Activated effector memory CD4-positive, alpha-beta T cell treated with Interleukin-2 at 50 U/mL for 16 hours (primary cell): ENCODE results near the gene EMID1.

ENCODE experiments used
- DNase-seq: peaks from one replicate; pipeline ENCODE4 v3.0.0-alpha.2; 2020

The EMID1 gene

DNA sequence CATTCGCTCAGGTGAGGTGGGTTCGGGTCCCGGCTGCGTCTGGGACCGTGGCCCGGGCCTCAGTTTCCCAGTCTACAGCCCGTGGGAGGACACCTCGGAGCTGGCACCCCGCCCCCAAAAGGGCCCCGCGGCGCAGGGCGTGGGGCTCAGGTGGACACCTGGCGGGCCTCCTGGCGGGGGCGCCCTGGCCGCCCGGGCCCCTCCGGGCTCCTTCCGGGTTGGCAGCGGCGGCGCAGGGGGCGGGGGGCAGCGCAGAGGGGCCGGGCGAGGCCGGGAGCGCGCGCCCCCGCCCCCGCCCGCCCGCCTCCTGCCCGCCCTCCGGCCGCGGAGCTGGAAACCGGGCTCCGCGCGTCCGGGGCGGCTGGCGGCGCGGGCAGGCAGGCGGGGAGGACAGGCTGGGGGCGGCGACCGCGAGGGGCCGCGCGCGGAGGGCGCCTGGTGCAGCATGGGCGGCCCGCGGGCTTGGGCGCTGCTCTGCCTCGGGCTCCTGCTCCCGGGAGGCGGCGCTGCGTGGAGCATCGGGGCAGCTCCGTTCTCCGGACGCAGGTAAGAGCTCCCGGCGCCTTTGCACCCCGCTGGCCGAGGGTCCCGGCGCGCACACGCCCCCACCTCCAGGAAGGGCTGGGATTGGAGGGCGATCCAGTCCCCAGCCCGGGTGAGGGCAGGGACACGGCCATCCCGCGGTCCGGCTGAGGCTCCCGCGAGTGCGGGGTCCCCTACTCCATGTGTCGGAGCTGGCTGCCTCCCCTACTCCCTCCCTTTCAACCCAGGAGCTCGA, at the start of gene EMID1:
EMID1 (plus strand) TSS at position 303 of the 778 bp plus-strand sequence; CDS start at position 446, 143 bp downstream.
- no peak for DNase-seq

- no peak for DNase-seq
These were observed 49.7 kb upstream of the EMID1 start for GRCh38 chr22:29155966-29156365.

- no peak for DNase-seq
These were observed 49.2 kb upstream of the EMID1 start for GRCh38 chr22:29156507-29156906.

- no peak for DNase-seq
These were observed 47.7 kb upstream of the EMID1 start for GRCh38 chr22:29157759-29158535.

- DNase-seq, result no peak
These were observed 47.1 kb upstream of the EMID1 start for GRCh38 chr22:29158546-29158945.

DNA sequence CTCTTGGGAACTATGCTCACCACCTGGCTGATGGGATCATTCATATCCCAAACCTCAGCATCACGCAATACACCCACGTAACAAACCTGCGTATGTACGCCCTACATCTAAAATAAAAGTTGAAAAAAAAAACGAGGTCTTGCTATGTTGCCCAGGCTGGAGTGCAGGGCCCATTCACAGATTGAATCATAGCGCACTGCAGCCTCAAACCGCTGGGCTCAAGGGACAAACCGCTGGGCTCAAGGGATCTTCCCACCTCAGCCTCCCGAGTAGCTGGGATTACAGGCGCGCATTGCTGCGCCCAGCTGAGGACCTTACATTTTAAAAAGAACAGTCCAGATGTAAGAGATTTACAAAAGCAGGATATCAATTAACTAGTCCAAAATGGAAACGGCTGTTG, 41.9 kb upstream of the EMID1 start:
- no peak for DNase-seq

- no peak for DNase-seq
These were observed 40.2 kb upstream of the EMID1 start for GRCh38 chr22:29165321-29166060.

DNA sequence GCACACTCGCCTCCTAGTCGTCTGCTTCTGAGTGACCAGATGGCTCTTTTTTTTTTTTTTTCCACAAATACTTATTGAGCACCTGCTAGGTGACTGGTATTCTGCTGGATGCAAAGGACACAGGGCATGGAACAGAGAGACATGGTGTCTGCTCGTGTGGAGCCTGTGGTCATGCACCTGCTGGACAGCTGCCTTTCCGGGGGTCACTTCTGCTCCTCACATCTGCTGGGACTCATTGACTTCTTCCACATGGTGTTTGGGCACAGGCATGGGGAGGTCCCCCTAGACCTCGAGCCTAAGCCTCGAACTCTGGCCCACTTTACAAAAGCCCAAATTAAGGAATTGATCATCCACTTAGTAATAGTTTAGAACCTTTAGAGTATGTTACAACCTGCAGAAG, 39.5 kb upstream of the EMID1 start:
- DNase-seq, result no peak

DNA sequence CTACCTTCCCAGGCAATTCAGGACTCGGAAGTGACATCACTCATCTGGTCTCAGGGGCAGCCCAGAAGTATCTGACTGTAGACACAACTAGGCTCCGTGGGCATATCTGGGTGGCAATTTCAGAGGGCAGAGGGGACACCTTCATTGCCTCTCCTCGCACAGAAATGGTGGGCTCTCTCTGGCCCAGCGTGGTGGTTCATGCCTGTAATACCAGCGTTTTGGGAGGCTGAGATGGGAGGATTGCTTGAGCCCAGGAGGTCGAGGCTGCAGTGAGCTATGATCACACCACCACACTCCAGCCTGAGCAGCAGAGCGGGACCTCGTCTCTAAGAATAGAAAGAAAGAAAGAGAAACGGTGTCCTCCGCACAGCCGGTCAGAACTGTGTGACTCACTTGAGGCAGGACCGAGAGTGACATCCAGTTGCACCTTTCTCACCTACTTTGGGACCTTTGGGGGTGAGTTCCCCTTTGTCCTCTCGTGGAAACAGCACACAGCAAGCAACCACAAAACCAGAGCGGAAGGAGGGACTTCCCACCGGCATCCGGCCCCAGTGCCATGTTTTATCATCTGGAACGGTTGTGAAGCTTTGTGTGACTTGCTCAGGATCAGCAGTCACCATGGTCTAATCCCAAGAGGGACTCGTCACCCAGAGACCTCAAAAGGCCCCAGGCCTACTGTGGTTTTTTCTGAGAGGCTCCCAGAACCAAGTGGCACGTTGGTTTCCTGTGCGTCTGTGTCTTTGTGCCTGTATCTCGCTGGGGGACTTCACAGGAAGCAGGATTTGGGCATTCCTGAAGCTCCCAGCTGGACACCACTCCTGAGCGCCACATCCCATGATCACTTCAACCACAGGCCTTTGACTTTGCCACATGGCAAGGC, 38.4 kb upstream of the EMID1 start:
- DNase-seq, result peak; percentile 5

DNA sequence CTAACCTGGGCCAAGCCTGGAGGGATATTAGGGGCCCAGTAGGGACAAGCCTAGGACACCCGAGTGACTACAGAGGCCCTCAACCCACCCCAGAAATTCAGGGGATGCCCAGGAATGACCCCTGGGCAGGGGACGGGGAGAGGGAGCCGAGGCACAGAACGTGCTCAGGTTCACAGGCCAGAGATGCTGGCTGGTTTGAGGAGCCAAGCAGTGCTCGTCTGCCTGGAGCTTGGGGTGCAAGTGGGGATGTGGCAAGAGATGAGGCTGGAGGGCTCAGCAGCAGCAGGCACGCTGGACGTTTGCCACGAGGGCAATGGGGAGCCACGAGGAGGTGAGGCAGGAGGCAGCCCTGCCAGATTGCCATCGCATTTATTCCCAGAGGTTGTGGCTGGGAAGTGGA, 34.0 kb upstream of the EMID1 start:
- no peak for DNase-seq

DNA sequence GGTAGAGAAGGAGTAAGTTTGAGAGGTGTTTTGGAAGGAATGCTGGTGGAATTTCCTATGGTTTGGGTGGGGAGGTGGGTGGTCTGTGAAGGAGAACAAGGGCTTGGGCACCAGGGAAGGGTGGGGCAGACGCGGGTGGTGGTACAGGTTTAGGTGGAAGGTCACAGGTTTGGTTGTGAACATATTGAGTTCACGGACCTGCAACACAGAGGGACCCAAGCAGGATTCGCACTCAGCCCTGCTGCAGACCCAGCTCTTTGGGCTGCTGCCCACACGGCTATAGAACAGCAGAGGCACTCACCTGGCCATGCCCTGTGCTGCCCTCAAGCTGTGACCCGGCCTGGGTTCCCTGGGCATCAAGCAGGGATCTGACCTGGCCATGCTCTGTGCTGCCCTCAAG, 33.5 kb upstream of the EMID1 start:
- no peak for DNase-seq

DNA sequence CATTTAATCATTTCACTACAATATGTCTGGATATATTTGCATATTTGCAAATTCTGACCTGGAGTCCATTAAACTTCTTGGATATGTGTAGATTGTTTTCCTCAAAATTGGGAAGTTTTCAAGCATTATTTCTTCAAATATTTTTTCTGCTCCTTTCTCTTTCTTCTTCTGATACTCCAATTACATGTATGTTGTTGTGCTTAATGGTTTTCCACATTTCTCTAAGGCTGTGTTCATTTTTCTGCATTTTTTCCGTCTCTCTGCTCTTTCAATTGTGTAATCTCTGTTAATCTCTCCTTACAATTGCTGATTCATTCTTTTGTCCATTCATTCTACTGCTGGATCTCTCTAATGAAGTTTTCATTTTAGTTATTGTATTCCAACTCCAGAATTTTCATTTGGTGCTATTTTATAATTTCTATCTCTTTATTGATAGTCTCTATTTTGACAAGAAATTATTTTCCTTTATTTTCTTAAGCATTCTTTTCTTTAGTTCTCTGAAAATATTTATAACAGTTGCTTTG, 30.3 kb upstream of the EMID1 start:
- DNase-seq, result no peak

DNA sequence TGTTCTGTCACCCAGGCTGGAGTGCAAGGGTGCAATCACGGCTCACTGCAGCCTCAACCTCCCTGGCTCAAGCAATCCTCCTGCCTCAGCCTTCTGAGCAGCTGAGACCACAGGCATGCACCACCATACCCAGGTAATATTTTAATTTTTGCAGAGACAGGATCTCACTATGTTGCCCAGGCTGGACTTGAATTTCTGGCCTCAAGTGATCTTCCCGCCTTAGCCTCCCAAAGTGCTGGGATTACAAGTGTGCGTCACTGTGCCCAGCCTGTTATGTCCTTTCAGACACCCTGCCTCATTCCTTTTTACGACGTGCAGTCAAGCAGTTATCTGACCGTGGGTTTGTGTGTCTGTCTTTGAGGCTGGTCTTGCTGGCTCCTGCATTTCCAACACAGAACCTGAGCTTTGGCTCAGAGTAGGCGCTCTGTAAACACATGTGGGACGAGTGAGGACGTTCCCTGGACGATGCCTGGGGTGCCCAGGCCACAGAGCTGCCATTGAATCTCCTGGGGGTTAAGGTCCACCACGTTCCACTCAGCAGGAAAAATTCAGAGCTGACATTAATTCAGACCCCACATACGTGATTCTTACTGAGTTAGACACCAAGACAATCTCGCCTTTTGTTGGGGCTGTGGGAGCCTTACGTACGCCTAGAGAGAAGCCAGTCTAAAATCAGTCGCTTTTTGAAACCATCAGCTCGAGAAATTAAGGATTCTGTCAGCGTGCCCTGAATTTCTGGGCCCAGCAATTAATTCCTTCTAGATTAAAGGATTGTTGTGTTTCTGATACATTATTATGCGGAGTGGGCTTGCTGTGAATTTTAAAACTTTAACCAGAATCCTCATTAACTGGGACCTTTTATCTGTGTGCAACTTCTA, 21.5 kb upstream of the EMID1 start:
- DNase-seq, result no peak

- DNase-seq, result no peak
These were observed 20.7 kb upstream of the EMID1 start for GRCh38 chr22:29184849-29185490.

GRCh38 chr22:29186302-29186701, 19.4 kb upstream of the EMID1 start:
- no peak for DNase-seq

- no peak for DNase-seq
These were observed 17.9 kb upstream of the EMID1 start for GRCh38 chr22:29187831-29188230.

DNA sequence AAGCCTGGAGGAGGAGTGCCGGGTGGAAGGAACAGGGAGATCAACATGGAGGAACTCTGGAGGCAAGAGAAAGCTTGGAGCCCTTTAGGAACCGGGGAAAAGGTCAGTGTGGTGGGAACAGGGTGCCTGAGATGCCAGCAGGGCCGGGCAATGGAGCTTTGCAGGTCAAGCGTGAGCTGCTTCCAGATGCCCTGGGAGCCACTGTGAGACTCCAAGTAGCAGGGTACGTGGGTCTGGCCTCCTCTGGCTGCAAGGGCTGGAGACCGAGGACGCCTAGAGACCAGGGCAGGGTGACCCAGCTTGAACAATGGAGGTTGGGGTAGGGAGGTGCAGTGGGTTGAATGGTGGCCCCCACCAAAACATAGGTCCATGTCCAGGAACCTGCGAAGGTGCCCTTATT, 15.6 kb upstream of the EMID1 start:
- DNase-seq, result no peak

- DNase-seq, result no peak
These were observed 14.8 kb upstream of the EMID1 start for GRCh38 chr22:29190918-29191317.

DNA sequence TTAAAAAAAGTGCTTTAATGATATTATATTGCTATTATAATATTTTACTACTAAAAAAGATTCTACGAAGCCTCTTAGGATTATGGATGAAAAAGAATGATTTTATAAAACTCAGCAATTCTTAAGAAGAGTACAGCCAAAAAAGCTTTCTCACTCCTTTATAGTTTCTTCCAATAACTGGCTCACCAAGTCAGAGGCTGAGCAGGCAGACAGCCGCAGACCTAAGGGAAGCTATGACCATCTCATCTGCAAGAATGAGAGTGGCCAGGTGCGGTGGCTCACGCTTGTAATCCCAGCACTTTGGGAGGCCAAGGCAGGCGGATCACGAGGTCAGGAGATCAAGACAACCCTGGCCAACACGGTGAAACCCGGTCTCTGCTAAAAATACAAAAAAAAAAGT, 12.7 kb upstream of the EMID1 start:
- no peak for DNase-seq

- no peak for DNase-seq
These were observed 11.5 kb upstream of the EMID1 start for GRCh38 chr22:29194184-29194583.
